Panc1 (cell line): ENCODE results near the gene BMP2K.

Experiments
- POLR2AphosphoS5 ChIP-seq: IDR thresholded peaks from 2 replicates; pipeline ENCODE4 v1.6.1; 2012; ENCODE audit warnings: mild to moderate bottlenecking, low read depth, low read length, moderate library complexity
- SIN3A ChIP-seq: IDR thresholded peaks from 2 replicates; pipeline ENCODE4 v1.6.1; 2012; ENCODE audit warnings: low read depth, mild to moderate bottlenecking, low read length, moderate library complexity, borderline replicate concordance; ENCODE audit not compliant: insufficient read depth
- TCF7L2 ChIP-seq: IDR thresholded peaks from 2 replicates; pipeline ENCODE4 v1.6.1; 2011; ENCODE audit warnings: mild to moderate bottlenecking, low read depth, low read length, inconsistent platforms
- TF ChIP-seq, protein P1 (sequence below): fragments of 450-650 bp; IDR thresholded peaks from 2 replicates; pipeline ENCODE4 v1.5.1; 2017; ENCODE audit warnings: mild to moderate bottlenecking
- TF ChIP-seq, protein P2 (sequence below), 2 experiments: IDR thresholded peaks; 2 replicates each; pipeline ENCODE4 v1.6.1; 2011 to 2012; ENCODE audit warnings: low read depth in 2 of 2, control low read depth in 1 of 2, low read length in 1 of 2, mild to moderate bottlenecking in 1 of 2, moderate library complexity in 1 of 2; ENCODE audit not compliant: insufficient read depth in 1 of 2

DNA sequence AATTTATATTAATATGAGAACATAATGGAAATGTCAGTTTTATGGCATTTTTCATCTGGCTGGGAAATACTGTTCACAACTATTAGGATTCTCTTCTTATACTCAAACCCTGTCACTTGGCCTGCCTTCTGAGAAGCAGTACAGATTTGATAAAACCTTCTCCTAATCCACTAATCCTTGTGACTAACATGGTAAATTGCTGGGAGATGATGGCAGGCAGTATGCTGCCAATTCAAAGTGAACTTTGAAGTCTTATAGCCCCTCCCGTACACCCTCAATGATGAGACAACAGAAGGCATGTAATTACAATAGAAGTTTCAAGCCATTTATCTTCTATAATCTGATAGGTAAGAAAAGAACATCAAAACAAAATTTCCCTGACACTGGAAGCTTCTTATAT lies 126.1 kb downstream of the BMP2K start:
- TF ChIP-seq, protein P1, sequence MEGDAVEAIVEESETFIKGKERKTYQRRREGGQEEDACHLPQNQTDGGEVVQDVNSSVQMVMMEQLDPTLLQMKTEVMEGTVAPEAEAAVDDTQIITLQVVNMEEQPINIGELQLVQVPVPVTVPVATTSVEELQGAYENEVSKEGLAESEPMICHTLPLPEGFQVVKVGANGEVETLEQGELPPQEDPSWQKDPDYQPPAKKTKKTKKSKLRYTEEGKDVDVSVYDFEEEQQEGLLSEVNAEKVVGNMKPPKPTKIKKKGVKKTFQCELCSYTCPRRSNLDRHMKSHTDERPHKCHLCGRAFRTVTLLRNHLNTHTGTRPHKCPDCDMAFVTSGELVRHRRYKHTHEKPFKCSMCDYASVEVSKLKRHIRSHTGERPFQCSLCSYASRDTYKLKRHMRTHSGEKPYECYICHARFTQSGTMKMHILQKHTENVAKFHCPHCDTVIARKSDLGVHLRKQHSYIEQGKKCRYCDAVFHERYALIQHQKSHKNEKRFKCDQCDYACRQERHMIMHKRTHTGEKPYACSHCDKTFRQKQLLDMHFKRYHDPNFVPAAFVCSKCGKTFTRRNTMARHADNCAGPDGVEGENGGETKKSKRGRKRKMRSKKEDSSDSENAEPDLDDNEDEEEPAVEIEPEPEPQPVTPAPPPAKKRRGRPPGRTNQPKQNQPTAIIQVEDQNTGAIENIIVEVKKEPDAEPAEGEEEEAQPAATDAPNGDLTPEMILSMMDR = no peak
- TF ChIP-seq POLR2AphosphoS5 (no peak), SIN3A (no peak), TCF7L2 (no peak)
- TF ChIP-seq, protein P2, sequence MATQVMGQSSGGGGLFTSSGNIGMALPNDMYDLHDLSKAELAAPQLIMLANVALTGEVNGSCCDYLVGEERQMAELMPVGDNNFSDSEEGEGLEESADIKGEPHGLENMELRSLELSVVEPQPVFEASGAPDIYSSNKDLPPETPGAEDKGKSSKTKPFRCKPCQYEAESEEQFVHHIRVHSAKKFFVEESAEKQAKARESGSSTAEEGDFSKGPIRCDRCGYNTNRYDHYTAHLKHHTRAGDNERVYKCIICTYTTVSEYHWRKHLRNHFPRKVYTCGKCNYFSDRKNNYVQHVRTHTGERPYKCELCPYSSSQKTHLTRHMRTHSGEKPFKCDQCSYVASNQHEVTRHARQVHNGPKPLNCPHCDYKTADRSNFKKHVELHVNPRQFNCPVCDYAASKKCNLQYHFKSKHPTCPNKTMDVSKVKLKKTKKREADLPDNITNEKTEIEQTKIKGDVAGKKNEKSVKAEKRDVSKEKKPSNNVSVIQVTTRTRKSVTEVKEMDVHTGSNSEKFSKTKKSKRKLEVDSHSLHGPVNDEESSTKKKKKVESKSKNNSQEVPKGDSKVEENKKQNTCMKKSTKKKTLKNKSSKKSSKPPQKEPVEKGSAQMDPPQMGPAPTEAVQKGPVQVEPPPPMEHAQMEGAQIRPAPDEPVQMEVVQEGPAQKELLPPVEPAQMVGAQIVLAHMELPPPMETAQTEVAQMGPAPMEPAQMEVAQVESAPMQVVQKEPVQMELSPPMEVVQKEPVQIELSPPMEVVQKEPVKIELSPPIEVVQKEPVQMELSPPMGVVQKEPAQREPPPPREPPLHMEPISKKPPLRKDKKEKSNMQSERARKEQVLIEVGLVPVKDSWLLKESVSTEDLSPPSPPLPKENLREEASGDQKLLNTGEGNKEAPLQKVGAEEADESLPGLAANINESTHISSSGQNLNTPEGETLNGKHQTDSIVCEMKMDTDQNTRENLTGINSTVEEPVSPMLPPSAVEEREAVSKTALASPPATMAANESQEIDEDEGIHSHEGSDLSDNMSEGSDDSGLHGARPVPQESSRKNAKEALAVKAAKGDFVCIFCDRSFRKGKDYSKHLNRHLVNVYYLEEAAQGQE (IDR thresholded peaks at IDR 0.05; ENCODE audit: insufficient read depth in 1 of 2, low read depth in 2 of 2, low read length in 1 of 2) = no peak
